OCI-LY3 (cell line): Measurements from ENCODE around the gene ITPR1.

Experiments used
- H2AFZ ChIP-seq: fragments of 200-600, 300-600 bp; shearing (Covaris generic); 2 replicates; pipeline ENCODE4 v1.6.0; 2014; ENCODE audit warnings: antibody characterized with exemption, low read depth, low read length
- H3K27ac ChIP-seq: fragments of 200-600, 300-600 bp; sonication (generic); 2 replicates; pipeline ENCODE4 v1.5.1; 2014; ENCODE audit warnings: mild to moderate bottlenecking, low read length, moderate library complexity, mixed read lengths
- H3K27me3 ChIP-seq: fragments of 200-600, 300-600 bp; sonication (generic); 2 replicates; pipeline ENCODE4 v1.6.1; 2014; ENCODE audit warnings: low read depth, low read length, mixed read lengths
- H3K36me3 ChIP-seq: fragments of 200-600, 300-600 bp; sonication (generic); replicated peaks from 2 replicates; pipeline ENCODE3; 2014; ENCODE audit warnings: low read depth, low read length, mixed read lengths
- H3K4me1 ChIP-seq: fragments of 300-600, 200-600 bp; sonication (generic); 2 replicates; pipeline ENCODE4 v1.6.1; 2014; ENCODE audit warnings: low read length, mixed read lengths
- H3K4me2 ChIP-seq: fragments of 200-600, 300-600 bp; sonication (generic); 2 replicates; pipeline ENCODE4 v1.6.1; 2014; ENCODE audit warnings: low read length, mixed read lengths
- H3K4me3 ChIP-seq: fragments of 300-600, 200-600 bp; sonication (generic); 2 replicates; pipeline ENCODE4 v1.5.1; 2014; ENCODE audit warnings: antibody characterized with exemption, mild to moderate bottlenecking, low read length, moderate library complexity
- H3K79me2 ChIP-seq: fragments of 300-600, 200-600 bp; shearing (Covaris generic); 2 replicates; pipeline ENCODE4 v1.6.1; 2014; ENCODE audit warnings: mild to moderate bottlenecking, low read length, mixed read lengths
- H3K9ac ChIP-seq: fragments of 300-600, 200-600 bp; shearing (Covaris generic); 2 replicates; pipeline ENCODE4 v1.6.0; 2014; ENCODE audit warnings: mild to moderate bottlenecking, low read length, moderate library complexity
- H3K9me3 ChIP-seq: fragments of 200-600, 300-600 bp; shearing (Covaris generic); 2 replicates; pipeline ENCODE4 v1.6.1; 2014; ENCODE audit warnings: low read length, mixed read lengths; ENCODE audit not compliant: insufficient read depth
- H4K20me1 ChIP-seq: fragments of 200-600, 300-600 bp; sonication (generic); 2 replicates; pipeline ENCODE4 v1.6.1; 2016; ENCODE audit warnings: low read length, mixed read lengths; ENCODE audit not compliant: insufficient read depth
- CTCF ChIP-seq: fragments of 200-600, 300-600 bp; sonication (generic); IDR thresholded peaks from 2 replicates; pipeline ENCODE4 v1.5.1; 2014; ENCODE audit warnings: antibody characterized with exemption, low read length, low read depth
- EZH2phosphoT487 ChIP-seq: fragments of 200-600 bp; shearing (Covaris generic); IDR thresholded peaks from 2 replicates; pipeline ENCODE4 v1.6.1; 2018; ENCODE audit warnings: antibody characterized with exemption, mixed run types, low read depth

The ITPR1 gene

GRCh38 chr3:4846543-4846942 lies 353.4 kb downstream of the ITPR1 start:
- Histone ChIP-seq H3K27ac (no peak overlapping the region), H3K4me2 (no peak overlapping the region), H4K20me1 (no peaks in the 10 kb centered on the region), H3K36me3 (no peaks in the 10 kb centered on the region), H3K4me1 (peaks cover 41% of the 10 kb centered on the region), H3K4me3 (no peak overlapping the region), H2AFZ (no peak overlapping the region), H3K9ac (no peak overlapping the region), H3K9me3 (no peaks in the 10 kb centered on the region), H3K27me3 (peaks cover 72% of the 10 kb centered on the region), H3K79me2 (no peaks in the 10 kb centered on the region)
- no peak for TF ChIP-seq EZH2phosphoT487
- no peak for TF ChIP-seq CTCF

GRCh38 chr3:4848176-4848825 lies 355.2 kb downstream of the ITPR1 start:
- Histone ChIP-seq H2AFZ (no peak overlapping the region), H3K36me3 (no peaks in the 10 kb centered on the region), H3K79me2 (no peaks in the 10 kb centered on the region), H3K4me3 (no peak overlapping the region), H3K4me2 (no peak overlapping the region), H4K20me1 (no peaks in the 10 kb centered on the region), H3K27me3 (peaks cover 72% of the 10 kb centered on the region), H3K4me1 (peaks cover 44% of the 10 kb centered on the region), H3K27ac (no peak overlapping the region), H3K9ac (no peak overlapping the region), H3K9me3 (no peaks in the 10 kb centered on the region)
- no peak for TF ChIP-seq CTCF
- no peak for TF ChIP-seq EZH2phosphoT487

- Histone ChIP-seq H3K27me3 (peaks cover 72% of the 10 kb centered on the region), H3K4me2 (peak overlapping the region; percentile 71), H3K4me3 (no peak overlapping the region; the same call in 1 of the 2 replicates), H3K79me2 (no peaks in the 10 kb centered on the region), H3K27ac (no peak overlapping the region), H3K4me1 (peaks cover 44% of the 10 kb centered on the region), H4K20me1 (no peaks in the 10 kb centered on the region), H3K36me3 (no peaks in the 10 kb centered on the region), H2AFZ (no peak overlapping the region), H3K9ac (no peak overlapping the region), H3K9me3 (no peaks in the 10 kb centered on the region)
- TF ChIP-seq EZH2phosphoT487 (no peak), CTCF (no peak)
These were observed 356.0 kb downstream of the ITPR1 start for GRCh38 chr3:4849136-4849535.

GRCh38 chr3:4849739-4850138 lies 356.6 kb downstream of the ITPR1 start:
- H3K9me3 ChIP-seq = no peaks in the 10 kb centered on the region
- H3K4me2 ChIP-seq = peak overlapping the region; percentile 71
- H3K79me2 ChIP-seq = no peaks in the 10 kb centered on the region

More at GRCh38 chr3:4849739-4850138, 356.6 kb downstream of the ITPR1 start:
- Histone ChIP-seq H2AFZ (no peak overlapping the region), H3K36me3 (no peaks in the 10 kb centered on the region), H3K27ac (no peak overlapping the region), H3K4me3 (peak overlapping the region; percentile 37), H4K20me1 (no peaks in the 10 kb centered on the region), H3K4me1 (peaks cover 44% of the 10 kb centered on the region), H3K27me3 (peaks cover 69% of the 10 kb centered on the region), H3K9ac (no peak overlapping the region)
- TF ChIP-seq EZH2phosphoT487 = no peak
- no peak for TF ChIP-seq CTCF
